A204.1 (cell line): ENCODE measurements around the gene EMD.
"Not testable (repeated sequence)": the region's sequence is repeated elsewhere in the genome, so short reads cannot be mapped to it uniquely, and the experiment has no call there.

Experiments used
- FAIRE-seq: peaks from 2 replicates; lab custom pipeline; 2012; peaks lifted over from hg19 to GRCh38; lab: Jason Lieb, UNC

EMD gene

GRCh38 chrX:154371017-154371788 lies 7.9 kb upstream of the EMD start:
- FAIRE-seq = no peak

- FAIRE-seq = no peak
These were observed 7.2 kb upstream of the EMD start for GRCh38 chrX:154371789-154372300.

GRCh38 chrX:154372612-154373022 lies 6.5 kb upstream of the EMD start:
- no peak for FAIRE-seq

GRCh38 chrX:154373340-154374306 lies 5.5 kb upstream of the EMD start:
- no peak for FAIRE-seq

- FAIRE-seq = no peak
These were observed 4.6 kb upstream of the EMD start, which contains the start of gene FLNA for GRCh38 chrX:154374313-154375155. Gene FLNA (minus strand): TSS chrX:154374634. CDS start chrX:154371245, 3,389 bp downstream.

- no peak for FAIRE-seq
These were observed 4.0 kb upstream of the EMD start for GRCh38 chrX:154375156-154375504.

GRCh38 chrX:154376774-154377173 lies 2.3 kb upstream of the EMD start:
- no peak for FAIRE-seq

GRCh38 chrX:154378059-154378798 lies 866 bp upstream of the EMD start:
- no peak for FAIRE-seq

- FAIRE-seq = no peak
These were observed 465 bp downstream of the EMD start for GRCh38 chrX:154379569-154379951.

GRCh38 chrX:154380153-154380552 lies 1.1 kb downstream of the EMD start:
- FAIRE-seq = no peak

GRCh38 chrX:154380787-154381186 lies 1.7 kb downstream of the EMD start:
- FAIRE-seq = no peak

GRCh38 chrX:154381271-154381670 lies 2.2 kb downstream of the EMD start:
- FAIRE-seq = no peak

GRCh38 chrX:154382483-154383069 lies 3.5 kb downstream of the EMD start:
- FAIRE-seq = no peak

GRCh38 chrX:154383359-154384283 lies 4.5 kb downstream of the EMD start:
- no peak for FAIRE-seq

GRCh38 chrX:154384284-154384892 lies 5.3 kb downstream of the EMD start:
- no peak for FAIRE-seq

- peak; percentile 60 for FAIRE-seq
These were observed 9.0 kb downstream of the EMD start for GRCh38 chrX:154388094-154388493.

GRCh38 chrX:154388649-154389048 lies 9.6 kb downstream of the EMD start:
- not testable (repeated sequence) for FAIRE-seq

- FAIRE-seq = peak; percentile 81
These were observed 11.0 kb downstream of the EMD start for GRCh38 chrX:154389812-154390747.
